ENCODE results near the gene DYSF.

The DYSF gene

GRCh38 chr2:71603851-71604725 is 150.7 kb downstream of the DYSF start:
- DNase-seq, result no peak

- no peak for DNase-seq
Measured at GRCh38 chr2:71604726-71605120, 151.4 kb downstream of the DYSF start.

GRCh38 chr2:71605173-71605641 is 151.8 kb downstream of the DYSF start:
- DNase-seq, result no peak

DNA sequence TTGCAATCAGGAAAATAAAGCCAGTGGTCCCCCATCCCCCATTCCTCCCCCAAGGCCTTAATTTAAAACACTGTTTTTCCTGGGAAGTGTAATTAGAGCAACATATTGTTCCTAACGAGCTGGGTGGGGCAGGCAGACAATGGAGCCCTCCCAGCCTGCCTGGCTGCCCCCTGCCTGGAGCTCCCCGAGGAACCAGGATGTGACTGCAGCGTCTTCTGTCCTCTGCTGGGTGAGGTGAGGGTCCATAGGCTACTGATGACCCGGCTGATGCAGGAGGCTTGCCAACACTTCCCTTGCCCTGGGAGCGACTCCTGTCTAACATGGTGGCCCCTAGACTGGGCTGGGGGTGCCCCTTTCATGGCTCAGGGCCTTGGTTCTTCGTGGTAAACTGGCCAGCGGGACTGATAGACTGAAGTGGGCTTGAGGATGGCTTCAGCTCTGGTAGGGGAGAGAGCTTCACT is 152.4 kb downstream of the DYSF start:
- DNase-seq, result no peak

DNA sequence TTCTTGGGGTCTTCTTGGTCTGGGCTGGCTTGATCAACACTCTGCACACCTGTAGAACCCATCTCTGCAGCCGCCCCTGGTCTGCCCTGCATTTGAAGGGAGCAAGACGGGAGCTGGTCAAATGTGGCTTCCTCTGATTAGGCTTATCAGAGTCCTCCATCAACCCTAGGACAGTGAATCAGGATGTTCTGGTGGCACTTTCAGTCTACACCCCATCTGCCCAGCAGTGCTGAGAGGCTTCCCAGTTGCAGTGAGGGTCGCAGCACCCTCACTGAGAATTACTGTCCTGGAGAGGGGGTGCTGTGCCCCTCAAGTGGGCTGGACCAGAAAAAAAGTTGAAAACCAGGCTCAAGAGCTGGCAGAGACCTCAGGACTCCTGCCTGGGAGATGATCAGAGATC is 152.9 kb downstream of the DYSF start:
- no peak for DNase-seq

DNA sequence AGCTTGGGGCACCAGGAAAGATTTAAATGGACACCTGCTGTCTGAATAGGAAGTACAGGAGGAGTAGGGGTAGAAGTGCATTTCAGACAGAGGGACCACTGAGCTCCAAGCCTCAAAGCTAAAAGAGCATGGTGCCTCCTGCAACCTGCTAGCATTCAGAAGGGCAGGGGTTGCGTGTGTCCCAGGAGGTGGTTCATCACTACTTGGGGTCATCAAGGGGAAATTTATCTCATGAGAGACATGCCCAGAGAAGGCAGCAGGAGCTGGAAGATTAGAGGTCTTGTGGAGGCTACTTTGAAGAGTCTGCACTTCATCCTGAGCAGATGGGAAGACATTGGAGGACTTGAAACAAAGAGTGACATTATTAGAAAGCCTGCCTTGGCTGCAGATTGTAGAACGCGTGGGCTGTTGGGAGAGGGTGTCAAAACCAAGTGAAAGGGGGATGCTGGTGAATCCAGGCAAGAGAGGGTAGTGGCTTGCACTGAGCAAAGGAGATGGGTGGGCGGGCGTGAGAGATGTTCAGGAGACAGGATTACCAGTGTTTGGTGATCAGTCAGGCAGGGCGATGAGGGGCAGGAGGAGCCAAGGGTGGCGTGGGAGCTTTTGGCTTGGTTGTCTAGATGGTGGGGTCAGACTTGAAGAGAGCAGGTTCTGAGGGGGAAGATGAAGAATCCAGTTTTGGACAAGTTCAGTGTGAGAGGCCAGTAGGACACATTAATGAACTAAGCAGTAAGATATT is 154.0 kb downstream of the DYSF start:
- DNase-seq, result no peak

DNA sequence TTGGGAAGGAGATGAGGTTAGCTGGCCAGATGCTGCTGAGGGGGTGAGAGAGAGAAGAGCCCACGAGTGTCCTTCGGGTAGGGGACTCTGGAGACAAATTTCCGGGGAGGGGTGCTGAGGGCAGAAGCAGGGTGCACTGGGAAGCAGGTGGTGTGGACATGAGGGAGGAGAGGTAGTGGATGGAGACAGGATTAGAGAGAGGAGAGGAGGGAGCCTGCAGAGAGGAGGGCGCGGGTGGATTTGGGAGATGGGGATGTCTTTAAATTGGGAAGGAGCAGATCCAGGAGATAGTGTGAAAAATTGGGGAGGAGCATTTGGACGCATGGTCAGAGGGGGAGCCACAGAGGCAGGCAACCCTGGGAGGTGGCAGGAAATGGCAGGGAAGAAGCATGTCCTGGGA is 154.7 kb downstream of the DYSF start:
- no peak for DNase-seq

DNA sequence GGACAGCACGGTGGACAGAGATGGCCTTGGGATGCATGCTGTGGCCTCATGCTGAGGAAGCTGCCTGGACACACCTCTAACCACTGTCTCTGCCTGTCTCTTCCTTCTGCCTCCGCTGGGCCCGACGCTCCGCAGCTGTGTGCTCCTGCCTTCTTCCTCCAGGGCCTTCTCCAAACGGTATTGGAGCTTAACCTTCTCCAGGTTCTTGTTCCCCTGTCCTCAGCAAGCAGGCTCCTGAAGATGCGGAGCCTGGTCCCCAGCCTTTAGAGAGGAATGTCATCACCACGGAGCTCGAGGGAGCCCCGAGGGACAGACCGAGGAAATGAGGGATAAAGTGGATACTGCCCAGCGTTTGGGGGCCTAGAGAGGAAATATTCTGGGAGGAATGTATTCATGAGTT is 155.1 kb downstream of the DYSF start:
- no peak for DNase-seq

- no peak for DNase-seq
Measured at GRCh38 chr2:71609029-71609428, 155.7 kb downstream of the DYSF start.

DNA sequence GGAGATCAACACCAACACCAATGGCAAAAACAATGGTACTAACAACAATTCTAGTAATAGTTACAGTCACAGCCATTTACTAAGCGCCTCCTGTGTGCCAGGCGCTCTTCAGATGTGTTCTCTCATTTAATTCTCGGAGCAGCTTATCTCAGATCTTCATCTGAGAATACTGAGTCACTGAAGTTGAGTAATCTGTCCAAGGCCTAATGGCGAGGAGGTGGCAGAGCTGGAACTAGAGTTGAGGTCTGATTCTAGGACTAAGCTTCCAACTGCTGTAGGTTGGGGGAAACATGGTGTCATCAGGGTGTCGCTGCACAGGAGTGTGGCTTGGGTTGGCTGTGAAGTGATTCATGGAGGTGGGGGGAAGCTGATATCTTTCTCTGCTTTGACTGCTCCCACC is 156.1 kb downstream of the DYSF start:
- DNase-seq, result no peak

GRCh38 chr2:71609958-71610357 is 156.6 kb downstream of the DYSF start:
- DNase-seq, result peak; percentile 63

- no peak for DNase-seq
Measured at GRCh38 chr2:71610671-71611070, 157.3 kb downstream of the DYSF start.

GRCh38 chr2:71611247-71611646 is 157.9 kb downstream of the DYSF start:
- no peak for DNase-seq

GRCh38 chr2:71611781-71612527 is 158.6 kb downstream of the DYSF start:
- no peak for DNase-seq

GRCh38 chr2:71612581-71613402 is 159.4 kb downstream of the DYSF start:
- DNase-seq, result no peak

GRCh38 chr2:71613403-71613952 is 160.1 kb downstream of the DYSF start:
- no peak for DNase-seq

DNA sequence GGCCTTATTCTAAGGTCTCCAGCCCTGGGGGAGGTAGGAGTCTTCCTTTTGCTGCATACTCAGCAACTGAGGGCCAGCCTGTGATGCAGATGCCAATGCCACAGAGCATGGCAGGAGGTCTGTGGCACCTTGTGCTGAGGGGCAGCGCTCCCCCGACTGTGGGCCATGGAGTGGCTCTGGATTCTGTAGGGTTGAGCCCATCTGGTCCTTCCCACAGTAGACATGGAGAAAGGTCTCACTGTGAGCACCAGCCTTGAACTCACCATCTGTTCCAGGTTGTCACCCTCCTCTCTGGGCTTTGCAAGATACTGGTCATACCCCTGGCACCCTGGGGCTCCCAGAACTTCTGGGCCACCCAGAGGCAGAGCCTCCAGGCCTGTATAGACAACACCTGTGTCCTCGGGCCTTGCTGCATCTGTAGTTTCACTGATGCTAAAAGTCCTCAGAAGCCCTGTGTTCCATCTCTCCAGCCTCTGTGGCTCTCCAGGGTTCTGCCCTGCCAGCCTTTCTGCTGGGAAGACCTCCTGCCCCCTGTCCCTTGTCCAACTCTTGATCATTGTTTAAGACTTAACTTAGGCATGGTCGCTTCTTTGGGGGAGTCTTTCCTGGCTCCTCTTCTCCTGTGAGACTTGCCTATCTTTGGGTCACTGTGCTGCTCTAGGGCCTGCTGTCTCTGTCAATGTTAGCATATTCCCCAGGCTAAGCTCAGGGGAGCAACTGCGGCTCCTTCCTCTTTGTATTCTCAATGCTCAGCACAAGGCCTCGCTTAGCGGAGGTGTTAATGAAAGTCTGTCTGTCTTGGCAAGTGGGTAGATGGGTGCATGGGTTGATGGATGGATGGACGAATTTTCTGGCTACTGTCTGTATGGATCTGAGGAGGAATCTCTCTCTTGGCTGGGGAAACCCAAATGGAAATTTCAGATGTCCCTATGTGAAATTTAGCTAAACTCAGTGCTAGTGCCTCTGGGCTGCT is 160.9 kb downstream of the DYSF start:
- DNase-seq, result no peak

DNA sequence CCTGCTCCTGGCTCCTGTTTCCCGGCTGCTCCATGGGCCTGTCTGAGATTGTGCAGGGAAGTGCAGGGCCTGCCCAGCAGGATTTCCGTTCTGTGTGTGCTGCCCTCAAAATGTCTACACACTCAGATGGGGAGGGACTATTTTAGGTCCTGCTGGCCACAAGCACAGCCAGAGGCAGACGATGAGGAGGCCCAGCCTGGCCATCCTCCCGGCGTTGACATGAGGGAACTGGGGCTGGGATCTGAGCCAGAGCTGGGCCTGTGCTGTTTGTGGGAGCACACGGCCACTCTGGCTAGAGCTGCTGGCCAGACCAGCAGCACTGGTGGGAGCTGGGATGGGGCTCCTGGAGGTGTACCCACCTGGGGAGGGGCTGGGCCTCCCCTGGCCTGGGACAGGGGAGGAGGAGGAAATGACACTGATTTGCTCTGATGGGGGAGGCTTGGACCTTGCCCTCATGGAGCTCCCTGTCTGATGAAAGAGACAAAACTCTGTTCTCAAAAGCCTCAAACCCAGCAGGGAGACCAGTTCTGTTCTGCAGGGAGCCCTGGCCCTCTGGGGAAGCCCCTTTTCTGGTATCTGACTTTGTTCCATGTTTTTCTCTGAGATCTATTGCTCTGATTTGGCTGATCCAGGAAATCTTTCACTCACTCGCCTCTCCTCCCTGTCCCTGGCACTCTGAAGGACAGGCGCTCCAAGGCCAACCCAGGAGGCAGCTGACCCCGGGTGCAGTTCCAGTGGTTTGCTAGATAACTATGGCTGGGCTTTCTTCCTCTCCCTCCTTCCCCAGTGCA is 161.8 kb downstream of the DYSF start:
- DNase-seq, result peak; percentile 74
